NK-92 (cell line): Measurements from ENCODE around the gene COA1.
"Not testable (repeated sequence)": the region's sequence is repeated elsewhere in the genome, so short reads cannot be mapped to it uniquely, and the experiment has no call there.

ENCODE experiments used
- DNase-seq: peaks from one replicate; lab custom pipeline; 2025; ENCODE audit not compliant: unreplicated experiment; lab: John Stamatoyannopoulos, UW

Gene COA1

DNA sequence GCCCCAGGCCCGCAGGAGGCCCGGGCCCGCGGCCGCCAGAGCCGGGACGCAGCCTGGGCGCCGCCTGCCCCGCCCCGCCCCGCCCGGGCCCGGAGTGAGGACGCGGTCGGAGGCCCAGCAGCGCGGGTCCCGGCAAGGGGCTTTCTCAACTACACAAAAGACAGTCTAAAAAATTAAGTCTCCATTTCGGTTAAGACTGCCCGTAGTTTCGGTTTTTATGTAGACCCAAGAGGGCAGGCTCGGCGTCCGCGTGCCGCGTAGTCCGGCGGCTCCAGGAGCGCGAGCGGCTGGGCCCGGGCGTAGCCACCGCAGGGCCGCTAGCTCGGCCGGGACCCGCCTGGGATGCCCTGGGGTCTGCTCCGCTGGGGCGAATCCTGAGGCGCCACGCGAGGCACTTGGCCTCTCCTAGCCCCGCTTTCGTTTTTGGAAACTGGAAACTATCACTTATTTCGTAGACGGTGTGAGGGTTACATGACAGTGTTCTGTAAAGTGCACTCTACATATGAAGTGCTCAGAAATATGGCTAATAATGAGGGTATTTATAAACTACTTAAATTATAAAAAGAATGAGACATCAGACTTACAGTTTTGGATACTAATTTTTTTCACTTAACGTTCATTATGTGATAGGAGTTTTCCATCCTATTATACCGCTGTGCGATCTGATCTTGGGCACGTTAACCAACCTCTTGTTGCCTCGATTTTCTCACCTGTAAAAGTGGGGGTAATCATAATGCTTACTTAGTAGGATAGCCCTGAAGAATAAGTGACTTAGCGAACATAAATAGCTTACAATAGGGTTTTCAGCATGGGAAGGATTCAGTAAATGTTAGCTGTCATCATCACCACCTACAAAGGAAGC lies 29.7 kb upstream of the COA1 start:
- no peak for DNase-seq

DNA sequence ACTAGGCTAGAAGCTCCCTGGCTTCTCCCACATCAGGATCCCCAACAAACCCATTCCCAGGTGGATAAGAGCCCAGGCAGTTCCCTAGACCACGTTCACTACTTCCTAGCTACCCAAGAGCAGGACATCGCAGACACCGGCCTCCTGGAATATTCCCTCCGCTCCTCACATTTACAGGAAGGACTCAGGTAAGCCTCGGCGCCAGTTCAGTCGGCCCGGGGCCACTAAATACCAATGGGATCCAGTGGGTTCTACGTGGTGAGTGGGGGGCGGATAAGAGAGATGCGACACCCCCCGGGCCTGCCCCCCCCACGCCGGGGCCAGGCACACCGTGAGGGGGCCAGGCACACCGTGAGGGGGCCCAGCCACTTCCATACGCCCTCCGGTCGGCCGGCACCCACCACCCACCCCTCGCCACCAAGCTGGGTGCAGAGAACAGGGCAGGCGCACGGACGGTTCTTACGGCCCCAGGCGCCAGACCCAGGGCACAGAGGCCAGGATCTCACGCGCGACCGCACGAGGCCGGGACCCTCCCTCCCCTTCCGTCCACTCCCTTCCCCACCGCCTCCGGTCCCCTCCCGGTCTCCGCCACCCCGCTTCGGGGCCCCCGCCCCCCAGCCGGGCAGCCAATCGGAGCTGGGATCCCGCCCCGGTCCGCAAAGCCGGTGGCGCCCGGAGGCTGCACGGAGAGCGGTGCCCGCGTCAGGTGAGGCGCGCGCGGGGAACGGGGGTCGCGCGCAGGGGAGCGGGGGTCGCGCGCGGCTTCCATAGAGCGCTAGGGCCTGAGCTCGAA lies 28.9 kb upstream of the COA1 start, which contains the start of gene BLVRA:
TSS of gene BLVRA (plus strand) at position 652 of the 793 bp plus-strand sequence. CDS start 12,479 bp downstream, outside the sequence.
- DNase-seq: no peak

DNA sequence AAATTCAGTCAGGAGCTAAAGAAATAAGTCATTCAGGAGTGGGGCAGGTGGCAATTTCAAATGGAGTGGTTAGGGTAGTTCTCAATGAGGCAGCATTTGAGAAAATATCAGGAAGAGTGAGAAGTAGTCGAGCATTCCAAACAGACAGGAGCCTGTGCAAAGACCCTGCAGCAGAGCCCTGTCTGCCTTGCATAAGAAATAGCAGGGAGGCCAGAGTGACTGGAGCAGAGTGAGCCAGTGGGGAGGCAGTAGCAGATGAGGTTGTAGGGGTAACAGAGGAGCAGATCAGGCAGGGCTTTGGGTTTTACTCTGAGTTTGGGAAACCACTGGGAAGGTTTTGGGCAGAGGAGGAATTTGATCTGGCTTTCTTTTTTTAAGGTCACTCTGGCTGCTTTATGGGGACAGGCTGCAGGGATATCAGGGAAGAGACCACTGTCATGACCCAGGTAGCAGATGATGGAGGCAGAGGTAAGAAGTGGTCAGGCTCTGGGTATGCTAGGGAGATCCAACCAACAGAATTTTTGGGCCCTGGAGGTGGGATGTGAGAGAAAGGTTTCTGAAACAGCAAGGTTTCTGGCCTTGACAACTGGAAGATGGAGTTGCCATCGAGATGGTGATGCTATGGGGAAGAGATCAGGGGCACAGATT lies 27.9 kb upstream of the COA1 start:
- no peak for DNase-seq

DNA sequence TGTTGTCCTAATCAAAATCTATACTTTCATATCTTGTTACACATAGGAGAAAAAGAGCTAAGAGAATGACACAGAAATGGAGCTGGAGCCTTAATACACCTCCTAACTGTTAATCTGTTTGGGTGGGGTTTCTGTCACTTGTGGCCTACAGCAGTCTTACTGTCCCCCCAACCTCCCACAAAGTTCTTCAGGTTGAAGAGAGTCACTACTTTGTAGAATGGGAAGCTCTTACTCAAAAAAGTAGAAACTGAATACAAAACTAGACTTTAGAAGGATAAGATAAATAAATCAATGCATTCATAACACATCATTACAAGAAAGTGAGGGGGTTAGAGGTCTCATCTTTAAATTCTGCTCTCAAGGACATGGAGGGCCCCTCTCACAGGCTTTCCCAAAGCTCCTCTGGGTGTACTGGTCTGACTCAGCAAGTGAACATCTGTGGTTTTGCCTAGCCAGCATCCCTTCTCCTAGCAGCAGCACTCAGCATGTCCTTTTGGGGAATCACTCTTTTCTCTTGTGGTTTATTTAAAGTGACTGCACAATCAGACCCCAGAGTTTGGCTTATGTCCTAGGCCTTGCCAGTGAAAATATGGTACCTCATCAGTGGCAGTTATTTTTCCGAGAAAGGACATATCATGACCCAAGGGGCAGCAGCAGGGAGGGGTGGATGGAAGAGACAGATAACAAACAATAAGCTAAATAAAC lies 27.2 kb upstream of the COA1 start:
- DNase-seq: no peak

DNA sequence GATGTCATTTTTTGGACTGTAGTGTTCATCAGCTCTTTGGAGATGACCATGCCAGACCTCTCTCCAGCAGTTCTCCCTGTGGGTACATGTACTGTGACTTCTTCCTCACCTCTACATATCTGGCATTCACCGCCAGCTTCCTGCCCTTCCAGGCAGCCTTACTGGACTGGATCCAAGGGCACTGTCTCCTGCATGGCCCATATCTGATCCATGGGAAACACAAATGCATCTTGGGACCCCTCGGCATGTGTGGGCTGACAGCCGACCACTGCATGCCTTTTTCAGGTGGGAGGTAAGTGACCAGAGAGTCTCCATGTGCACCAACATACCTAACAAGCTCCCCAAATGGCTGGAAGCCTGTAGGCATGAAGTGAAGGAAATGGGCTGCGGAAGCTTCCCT lies 25.3 kb upstream of the COA1 start:
- no peak for DNase-seq

DNA sequence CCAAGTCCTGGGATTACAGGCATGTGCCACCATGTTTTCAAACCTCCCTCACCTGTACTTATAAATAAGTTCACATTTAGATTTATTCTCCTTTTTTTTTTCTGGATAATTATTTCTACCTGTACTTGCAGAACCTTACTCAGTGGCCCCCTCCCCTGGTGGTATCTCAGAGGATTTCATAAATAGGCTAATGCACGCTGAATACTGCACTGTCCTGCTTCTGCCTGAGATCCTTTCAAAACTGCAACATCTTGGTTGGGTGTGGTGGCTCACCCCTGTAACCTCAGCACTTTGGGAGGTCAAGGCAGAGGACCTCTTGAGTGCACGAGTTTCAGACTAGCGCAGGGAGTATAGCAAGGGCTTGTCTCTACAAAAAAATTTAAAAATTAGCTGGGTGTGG lies 24.5 kb upstream of the COA1 start:
- DNase-seq: no peak

DNA sequence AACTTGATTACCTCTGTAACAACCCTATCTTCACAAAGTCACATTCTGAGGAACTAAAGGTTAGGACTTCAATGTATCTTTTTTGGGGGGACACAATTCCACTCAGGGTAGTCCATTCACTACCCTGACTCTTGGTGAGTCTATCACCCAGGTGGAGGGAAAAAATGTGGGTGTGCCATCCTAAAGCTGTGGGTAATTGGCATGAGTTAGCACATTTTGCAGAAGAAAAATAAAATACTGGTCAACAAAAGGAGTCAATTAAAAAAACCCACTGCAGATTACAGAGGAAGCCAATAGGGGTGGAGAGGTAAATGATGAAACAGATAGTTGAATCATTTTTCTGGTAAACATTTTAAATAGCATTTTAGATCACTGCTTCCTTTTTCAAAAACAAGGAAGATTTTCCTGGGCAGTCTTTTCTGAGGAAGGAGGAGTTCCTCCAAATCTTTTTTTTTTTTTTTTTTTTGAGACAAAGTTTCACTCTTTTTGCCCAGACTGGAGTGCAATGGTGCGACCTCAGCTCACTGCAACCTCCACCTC lies 24.0 kb upstream of the COA1 start:
- no peak for DNase-seq

DNA sequence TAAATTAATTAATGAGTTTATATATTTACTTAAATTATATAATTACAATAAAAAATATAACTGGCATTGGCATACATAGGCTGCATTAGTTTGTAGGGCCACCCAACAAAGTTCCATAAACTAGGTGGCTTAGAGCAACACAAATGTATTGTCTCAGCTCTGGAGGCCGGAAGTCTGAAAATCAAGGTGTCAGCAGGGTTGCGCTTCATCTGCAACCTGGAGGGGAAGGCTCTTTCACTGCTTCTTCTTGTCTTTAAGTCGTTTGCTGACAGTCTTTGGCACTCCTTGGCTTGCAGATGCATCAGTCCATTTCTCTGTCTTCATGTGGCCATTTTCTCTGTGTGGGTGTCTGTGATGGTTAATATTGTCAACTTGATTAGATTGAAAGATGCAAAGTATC lies 23.1 kb upstream of the COA1 start:
- no peak for DNase-seq

DNA sequence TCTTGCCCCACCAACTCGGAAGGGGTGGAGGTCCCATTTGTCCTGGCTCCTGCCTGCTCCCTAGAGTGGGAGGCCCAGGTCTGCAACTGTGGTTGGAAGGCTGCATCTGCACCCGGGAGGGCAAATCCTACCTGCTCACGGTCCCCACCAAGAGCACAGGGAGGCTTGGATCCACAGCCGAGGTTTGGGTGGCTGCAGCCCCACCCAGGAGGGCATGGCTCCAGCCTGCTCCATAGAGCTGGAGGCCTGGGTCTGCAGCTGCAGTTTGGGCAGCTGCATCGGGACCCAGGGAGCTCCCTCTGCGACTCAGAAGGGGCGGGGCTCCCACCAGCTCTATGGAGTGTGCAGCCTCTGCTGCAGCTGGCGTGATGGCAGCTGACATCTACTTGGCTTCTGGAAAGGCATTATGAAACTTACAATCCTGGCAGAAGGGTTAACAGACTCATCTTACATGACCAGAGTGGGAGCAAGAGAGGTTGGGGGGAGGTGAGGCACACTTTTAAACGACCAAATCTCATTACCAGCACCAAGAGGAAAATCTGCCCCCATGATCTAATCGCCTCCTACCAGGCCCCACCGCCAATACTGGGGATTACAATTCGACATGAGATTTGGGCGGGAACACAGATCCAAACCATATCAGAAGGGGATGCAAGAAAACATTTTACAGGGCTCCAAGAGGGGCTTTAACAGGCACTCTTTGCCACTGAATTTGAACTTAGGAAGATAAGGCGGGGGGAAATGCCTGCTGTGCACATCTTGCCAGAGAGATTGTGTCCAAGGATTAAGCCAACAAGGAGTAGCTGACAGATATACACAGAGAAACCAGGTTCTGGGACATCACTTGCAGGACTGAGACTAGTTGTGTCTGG lies 20.9 kb upstream of the COA1 start:
- no peak for DNase-seq

DNA sequence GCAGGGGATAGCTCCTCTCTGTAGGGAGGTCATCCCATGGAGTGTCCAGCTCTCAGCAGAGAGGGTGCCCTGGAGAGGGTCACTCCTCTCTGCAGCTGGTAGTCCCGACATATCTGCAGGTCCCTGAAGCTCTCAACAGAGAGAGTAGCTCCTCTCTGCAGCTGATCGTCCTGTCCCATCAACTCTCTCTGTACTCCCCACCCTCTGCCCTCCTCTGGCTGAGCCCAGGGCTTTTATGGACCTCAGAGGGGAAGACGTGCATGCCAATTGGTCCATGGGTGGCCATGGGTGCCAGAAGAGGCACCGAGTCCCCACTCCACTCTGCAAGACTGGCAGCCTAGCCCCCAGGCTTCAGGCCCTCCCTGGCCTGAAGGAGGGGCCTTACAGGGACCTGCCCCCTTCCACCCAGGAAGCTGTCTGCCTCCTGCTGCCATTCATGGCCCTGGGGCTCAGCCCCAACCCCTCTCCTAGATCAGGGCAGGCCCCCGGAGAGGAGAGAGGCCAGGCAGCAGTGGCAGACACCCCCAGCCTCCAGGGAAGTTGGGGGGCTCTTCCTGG lies 20.1 kb upstream of the COA1 start:
- DNase-seq: no peak

DNA sequence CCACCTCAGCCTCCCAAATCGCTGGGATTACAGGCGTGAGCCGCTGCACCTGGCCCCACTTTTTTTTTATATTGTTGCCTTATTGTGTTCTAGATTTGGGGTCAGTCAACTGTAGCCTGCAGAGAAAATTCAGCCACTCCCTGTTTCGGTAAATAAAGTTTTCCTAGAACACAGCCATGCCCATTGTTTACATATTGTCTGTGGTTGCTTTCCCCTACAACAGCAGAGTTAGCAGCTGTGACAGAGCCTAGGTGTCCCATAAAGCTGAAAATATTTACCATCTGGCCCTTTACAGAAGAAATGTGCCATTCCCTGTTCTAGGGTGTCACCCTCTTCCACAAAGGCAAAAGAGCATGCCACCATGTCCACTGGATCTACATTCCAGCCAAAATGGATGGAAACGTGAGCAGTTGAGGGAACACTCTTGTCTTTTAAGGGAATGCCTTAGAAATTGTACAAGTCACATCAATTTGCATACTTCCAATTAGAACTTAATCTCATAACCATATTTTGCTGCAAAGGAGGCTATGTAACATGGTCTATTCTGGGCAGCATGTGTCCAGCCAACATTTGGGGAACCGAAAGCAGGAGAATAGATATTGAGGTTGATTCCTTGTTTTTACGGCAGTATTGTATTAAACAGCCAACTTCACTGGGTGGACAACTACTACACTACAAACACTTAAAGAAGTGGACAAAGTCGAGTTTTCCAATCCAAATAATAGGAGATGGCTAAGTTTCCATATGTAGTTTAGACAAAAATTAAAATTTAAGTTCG lies 18.2 kb upstream of the COA1 start:
- no peak for DNase-seq

DNA sequence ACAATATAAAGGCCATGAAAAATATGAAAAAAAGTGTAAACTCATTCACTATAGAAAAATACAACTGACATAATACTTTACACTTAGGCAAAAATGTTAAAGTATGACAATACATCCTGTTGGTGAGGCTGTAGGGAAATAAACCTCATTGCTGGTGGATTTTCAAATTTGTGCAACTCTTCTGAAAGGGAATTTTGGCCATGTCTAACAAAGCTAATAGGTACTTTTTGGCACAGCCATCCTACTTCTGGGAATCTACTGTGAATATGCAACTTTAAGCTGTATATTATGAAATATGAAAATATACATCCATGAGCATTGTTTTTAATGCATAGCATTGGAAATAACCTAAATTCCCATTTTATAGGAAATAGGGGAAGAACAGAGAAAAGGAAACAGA lies 13.4 kb upstream of the COA1 start:
- no peak for DNase-seq

DNA sequence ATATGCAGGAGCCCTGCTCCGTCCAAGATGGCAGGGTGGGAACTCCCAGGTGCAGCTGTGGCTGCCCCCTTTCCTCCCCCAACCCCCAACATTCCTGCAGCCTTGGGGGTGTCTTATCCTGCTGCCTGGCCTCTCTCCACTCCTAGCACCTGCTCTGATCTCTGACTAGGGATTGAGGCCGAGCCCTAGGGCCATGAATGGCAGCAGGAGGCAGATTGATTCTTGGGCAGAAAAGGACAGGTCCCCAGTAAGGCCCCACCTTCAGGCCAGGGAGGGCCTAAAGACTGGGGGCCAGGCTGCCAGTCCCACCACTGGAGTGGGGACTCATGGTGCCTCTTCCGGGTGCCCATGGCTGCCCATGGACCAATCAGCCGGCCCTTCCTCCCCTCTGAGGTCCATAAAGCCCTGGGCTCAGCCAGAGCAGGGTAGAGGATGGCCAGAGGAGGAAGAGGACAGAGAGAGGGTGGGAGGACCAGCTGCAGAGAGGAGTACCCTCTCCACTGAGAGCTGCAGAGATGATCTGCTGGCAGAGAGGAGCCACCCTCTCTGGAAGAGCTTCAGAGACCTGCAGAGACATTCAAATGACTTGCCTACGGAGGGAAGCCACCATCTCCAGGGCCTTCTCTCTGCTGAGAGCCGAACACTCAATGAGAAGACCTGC lies 8.3 kb upstream of the COA1 start:
- DNase-seq: no peak

DNA sequence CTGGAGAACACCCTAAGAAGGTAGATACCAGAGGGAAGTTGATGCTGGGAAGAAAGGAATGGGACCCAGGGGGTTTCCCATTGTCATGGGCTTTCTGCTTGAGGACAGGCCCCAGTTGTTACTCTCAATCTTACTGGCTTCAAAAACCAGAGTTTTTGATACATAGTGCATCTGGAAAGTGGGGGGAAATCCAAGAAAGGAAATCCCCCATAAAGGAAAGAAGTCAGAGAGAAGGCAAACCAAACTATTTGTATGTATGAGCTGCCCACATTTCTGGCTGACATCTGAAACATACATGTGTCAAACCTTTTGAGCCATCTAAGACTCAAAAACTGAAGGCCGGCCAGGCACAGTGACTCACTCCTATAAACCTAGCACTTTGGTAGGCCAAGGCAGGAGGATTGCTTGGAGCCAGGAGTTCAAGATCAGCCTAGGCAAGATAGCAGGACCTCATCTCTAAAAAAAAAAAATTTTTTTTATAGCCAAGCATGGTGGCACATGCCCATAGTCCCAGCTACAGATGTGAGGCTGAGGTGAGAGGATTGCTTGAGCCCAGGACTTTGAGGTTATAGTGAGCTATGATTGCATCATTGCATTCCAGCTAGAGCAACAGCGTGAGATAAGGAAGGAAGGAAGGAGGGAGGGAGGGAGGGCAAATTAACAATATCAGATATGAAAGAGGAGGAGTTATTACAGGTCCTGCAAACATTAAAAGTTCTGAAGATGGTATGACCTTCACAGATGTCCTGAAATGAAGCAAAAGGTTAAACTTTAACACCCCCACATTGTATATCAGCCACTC lies 6.7 kb upstream of the COA1 start:
- DNase-seq: no peak

DNA sequence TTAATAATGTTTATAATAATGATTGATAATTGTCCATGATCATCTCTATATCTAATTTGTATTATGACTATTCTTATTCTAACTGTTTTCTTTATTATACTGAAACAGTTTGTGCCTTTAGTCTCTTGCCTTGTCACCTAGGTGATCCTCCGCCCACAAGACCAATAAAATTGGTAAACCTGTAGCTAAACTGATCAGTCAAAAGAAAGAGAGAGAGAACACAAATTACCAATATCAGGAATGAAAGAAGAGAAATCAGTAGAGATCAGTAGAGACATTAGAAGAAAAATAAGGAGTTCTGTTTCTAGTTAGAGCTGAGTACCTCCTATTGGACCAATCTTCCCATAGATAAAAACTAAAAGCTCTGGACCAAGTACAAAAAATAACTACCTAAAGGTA lies 6.1 kb upstream of the COA1 start:
- DNase-seq: no peak

DNA sequence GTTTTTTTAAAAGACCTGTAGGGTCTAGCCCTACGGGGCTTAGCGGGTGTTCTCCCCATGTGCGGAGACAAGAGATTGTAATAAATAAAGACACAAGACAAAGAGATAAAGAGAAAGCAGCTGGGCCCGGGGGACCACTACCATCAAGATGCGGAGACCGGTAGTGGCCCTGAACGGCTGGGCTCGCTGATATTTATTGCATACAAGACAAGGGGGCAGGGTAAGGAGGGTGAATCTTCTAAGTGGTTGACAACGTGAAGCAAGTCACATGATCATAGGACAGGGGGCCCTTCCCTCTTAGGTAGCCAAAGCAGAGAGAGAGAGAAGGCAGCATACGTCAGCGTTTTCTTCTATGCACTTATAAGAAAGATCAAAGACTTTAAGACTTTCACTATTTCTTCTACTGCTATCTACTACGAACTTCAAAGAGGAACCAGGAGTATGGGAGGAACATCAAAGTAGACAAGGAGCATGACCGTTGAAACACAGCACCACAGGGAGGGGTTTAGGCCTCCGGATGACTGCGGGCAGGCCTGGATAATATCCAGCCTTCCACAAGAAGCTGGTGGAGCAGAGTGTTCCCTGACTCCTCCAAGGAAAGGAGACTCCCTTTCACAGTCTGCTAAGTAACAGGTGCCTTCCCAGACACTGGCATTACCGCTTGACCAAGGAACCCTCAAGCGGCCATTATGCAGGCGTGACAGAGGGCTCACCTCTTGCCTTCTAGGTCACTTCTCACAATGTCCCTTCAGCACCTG lies 5.4 kb upstream of the COA1 start:
- not testable (repeated sequence) for DNase-seq

DNA sequence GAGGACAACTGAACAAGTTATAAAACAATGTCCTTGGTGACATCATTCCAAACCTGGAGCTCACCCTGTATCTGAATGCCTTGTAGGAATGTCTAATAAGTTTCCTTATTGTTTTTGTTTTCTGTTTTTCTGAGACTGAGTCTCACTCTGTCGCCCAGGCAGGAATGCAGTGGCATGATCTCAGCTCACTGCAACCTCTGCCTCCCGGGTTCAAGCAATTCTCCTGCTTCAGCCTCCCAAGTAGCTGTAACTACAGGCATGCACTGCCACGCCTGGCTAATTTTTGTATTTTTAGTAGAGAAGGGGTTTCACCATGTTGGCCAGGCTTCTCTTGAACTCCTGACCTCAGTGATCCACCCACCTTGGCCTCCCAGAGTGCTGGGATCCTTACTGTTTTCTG lies 2.2 kb upstream of the COA1 start:
- DNase-seq: not testable (repeated sequence)
